C4-2B (cell line): ENCODE results near the gene PPP1R10.

Experiments used
- H3K27ac ChIP-seq: fragments of 450-650 bp; 2 replicates; pipeline ENCODE4 v1.5.1; 2017
- TF ChIP-seq, protein P1 (sequence below): fragments of 450-650 bp; conservative IDR thresholded peaks from 2 replicates; pipeline ENCODE4 v1.5.1; 2017; ENCODE audit warnings: mild to moderate bottlenecking

The PPP1R10 gene

DNA sequence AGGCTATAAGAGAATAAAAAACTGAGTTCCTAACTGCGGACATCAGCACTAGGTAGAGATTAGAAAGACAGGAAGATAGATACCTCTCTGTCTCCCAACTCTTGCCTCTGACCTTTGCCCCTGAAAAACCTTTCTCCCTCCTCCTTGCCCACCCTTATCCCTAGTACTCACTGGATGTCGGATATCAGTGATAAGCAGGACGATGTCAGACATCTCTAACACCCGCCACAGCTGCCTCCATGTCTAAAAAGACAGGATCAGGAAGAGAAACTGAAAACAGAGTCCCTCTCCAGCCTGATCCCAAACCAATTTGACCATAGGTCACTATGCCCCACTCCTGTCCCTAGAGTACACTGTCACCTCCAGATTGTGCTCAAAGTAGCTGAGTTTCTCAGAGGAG is 62.6 kb downstream of the PPP1R10 start:
- TF ChIP-seq, protein P1, sequence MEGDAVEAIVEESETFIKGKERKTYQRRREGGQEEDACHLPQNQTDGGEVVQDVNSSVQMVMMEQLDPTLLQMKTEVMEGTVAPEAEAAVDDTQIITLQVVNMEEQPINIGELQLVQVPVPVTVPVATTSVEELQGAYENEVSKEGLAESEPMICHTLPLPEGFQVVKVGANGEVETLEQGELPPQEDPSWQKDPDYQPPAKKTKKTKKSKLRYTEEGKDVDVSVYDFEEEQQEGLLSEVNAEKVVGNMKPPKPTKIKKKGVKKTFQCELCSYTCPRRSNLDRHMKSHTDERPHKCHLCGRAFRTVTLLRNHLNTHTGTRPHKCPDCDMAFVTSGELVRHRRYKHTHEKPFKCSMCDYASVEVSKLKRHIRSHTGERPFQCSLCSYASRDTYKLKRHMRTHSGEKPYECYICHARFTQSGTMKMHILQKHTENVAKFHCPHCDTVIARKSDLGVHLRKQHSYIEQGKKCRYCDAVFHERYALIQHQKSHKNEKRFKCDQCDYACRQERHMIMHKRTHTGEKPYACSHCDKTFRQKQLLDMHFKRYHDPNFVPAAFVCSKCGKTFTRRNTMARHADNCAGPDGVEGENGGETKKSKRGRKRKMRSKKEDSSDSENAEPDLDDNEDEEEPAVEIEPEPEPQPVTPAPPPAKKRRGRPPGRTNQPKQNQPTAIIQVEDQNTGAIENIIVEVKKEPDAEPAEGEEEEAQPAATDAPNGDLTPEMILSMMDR, result no peak
- H3K27ac ChIP-seq, result no peak overlapping the region
